Measurements from ENCODE around the gene TRAF2. TPM values are rescaled to one million over a fixed set of nuclear protein-coding genes. Genes with fewer than 3 reads are reported as not detected.

TRAF2 gene
- total and polyA plus RNA-seq, 9 of the 15 experiments (the other 6 are each of a cell fraction or from before 2014, with no cell fraction given), result 0.24 to 45.2 (median 18.0) TPM

DNA sequence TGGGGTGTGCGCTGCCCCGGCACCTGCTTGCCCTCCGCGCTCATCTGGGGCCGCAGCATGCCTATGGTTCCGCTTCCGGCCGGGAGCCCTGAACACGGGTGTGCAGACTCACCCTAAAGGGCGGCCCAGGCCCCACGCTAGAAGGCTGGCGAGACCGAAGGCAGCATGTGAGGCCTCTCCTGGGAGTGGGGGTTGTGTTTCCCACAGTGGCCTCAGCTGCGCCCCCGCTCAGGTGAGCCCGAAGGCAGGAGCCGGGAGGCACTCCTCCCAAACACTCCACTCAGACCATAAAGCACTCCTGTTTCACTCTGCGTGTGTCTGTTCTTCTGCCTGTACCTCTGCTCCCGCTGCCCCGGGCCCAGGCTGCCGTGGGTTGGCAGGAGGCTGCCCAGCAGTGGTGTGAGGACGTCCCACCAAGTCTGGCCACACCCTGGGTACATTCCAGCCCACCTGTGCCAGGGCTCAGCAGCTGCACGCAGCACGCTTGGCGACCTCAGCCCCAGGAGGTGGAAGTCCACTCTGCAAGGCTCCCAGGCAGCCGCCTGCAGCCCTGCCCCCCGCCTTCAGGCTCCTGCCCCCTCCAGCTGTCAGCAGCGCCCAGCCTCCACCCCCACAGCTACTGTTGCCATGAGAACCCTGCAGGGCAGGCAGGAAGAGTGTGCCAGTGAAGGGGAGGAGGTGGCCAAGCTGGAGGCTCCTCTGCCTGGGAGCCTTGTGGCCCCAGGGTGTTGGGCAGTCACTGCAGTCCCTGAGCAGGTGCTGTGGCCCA, 45.3 kb upstream of the TRAF2 start (continued):
- TF ChIP-seq, protein P1, sequence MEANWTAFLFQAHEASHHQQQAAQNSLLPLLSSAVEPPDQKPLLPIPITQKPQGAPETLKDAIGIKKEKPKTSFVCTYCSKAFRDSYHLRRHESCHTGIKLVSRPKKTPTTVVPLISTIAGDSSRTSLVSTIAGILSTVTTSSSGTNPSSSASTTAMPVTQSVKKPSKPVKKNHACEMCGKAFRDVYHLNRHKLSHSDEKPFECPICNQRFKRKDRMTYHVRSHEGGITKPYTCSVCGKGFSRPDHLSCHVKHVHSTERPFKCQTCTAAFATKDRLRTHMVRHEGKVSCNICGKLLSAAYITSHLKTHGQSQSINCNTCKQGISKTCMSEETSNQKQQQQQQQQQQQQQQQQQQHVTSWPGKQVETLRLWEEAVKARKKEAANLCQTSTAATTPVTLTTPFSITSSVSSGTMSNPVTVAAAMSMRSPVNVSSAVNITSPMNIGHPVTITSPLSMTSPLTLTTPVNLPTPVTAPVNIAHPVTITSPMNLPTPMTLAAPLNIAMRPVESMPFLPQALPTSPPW (CRISPR knock-in tag; IDR thresholded peaks at IDR 0.05), result peak; percentile 40; the same call in 1 of the 2 replicates
- TF ChIP-seq SUPT5H (IDR thresholded peaks at IDR 0.05), result peak; percentile 70
- peak; percentile 68 for TF ChIP-seq POLR2G (IDR thresholded peaks at IDR 0.05; ENCODE audit: low read depth, low read length)
- TF ChIP-seq NR1H2 (CRISPR knock-in tag; IDR thresholded peaks at IDR 0.05), result no peak
- no peak for TF ChIP-seq FOXJ3 (CRISPR knock-in tag; IDR thresholded peaks at IDR 0.05)
- TF ChIP-seq PCBP1 (IDR thresholded peaks at IDR 0.05; ENCODE audit: low read depth, low read length, poor library complexity, severe bottlenecking), result no peak
- TF ChIP-seq NCOR1 (IDR thresholded peaks at IDR 0.05), result peak; percentile 17; the same call in 1 of the 2 replicates
- TF ChIP-seq SP1 (CRISPR knock-in tag; IDR thresholded peaks at IDR 0.05), result peak; percentile 2; the same call in 1 of the 2 replicates
- 0 out of 2 replicates have a peak, but pooled peaks have one; percentile 75 for TF ChIP-seq TAF15 (IDR thresholded peaks at IDR 0.05; ENCODE audit: low read depth, low read length)
- TF ChIP-seq RBM14 (IDR thresholded peaks at IDR 0.05; ENCODE audit: borderline replicate concordance, insufficient read depth, low read depth, low read length), result no peak
- peak; percentile 17 for TF ChIP-seq SIRT6 (IDR thresholded peaks at IDR 0.05; ENCODE audit: low read depth, low read length)
- peak; percentile 83 for TF ChIP-seq RBM22 (IDR thresholded peaks at IDR 0.05; ENCODE audit: low read depth, low read length, poor library complexity, severe bottlenecking)
- TF ChIP-seq, protein P2, sequence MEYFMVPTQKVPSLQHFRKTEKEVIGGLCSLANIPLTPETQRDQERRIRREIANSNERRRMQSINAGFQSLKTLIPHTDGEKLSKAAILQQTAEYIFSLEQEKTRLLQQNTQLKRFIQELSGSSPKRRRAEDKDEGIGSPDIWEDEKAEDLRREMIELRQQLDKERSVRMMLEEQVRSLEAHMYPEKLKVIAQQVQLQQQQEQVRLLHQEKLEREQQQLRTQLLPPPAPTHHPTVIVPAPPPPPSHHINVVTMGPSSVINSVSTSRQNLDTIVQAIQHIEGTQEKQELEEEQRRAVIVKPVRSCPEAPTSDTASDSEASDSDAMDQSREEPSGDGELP (CRISPR knock-in tag; IDR thresholded peaks at IDR 0.05; ENCODE audit: borderline replicate concordance), result peak; percentile 82
- TF ChIP-seq, protein P3, sequence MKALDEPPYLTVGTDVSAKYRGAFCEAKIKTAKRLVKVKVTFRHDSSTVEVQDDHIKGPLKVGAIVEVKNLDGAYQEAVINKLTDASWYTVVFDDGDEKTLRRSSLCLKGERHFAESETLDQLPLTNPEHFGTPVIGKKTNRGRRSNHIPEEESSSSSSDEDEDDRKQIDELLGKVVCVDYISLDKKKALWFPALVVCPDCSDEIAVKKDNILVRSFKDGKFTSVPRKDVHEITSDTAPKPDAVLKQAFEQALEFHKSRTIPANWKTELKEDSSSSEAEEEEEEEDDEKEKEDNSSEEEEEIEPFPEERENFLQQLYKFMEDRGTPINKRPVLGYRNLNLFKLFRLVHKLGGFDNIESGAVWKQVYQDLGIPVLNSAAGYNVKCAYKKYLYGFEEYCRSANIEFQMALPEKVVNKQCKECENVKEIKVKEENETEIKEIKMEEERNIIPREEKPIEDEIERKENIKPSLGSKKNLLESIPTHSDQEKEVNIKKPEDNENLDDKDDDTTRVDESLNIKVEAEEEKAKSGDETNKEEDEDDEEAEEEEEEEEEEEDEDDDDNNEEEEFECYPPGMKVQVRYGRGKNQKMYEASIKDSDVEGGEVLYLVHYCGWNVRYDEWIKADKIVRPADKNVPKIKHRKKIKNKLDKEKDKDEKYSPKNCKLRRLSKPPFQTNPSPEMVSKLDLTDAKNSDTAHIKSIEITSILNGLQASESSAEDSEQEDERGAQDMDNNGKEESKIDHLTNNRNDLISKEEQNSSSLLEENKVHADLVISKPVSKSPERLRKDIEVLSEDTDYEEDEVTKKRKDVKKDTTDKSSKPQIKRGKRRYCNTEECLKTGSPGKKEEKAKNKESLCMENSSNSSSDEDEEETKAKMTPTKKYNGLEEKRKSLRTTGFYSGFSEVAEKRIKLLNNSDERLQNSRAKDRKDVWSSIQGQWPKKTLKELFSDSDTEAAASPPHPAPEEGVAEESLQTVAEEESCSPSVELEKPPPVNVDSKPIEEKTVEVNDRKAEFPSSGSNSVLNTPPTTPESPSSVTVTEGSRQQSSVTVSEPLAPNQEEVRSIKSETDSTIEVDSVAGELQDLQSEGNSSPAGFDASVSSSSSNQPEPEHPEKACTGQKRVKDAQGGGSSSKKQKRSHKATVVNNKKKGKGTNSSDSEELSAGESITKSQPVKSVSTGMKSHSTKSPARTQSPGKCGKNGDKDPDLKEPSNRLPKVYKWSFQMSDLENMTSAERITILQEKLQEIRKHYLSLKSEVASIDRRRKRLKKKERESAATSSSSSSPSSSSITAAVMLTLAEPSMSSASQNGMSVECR (CRISPR knock-in tag; IDR thresholded peaks at IDR 0.05), result peak; percentile 53; the same call in 1 of the 2 replicates
- no peak for TF ChIP-seq NONO (IDR thresholded peaks at IDR 0.05; ENCODE audit: low read depth in 2 of 2, low read length in 1 of 2)
- no peak for TF ChIP-seq ZBTB8A (IDR thresholded peaks at IDR 0.05; ENCODE audit: partially characterized antibody)
- peak; percentile 77 for TF ChIP-seq POLR2A (conservative IDR thresholded peaks at IDR 0.05)
- TF ChIP-seq POU5F1 (IDR thresholded peaks at IDR 0.05; ENCODE audit: borderline replicate concordance, low read depth, low read length, partially characterized antibody), result no peak
